IMR-90 (cell line): ENCODE data around the gene DNAJC5G. TPM values are rescaled to one million over a fixed set of nuclear protein-coding genes. Genes with fewer than 3 reads are reported as not detected.

ENCODE experiments used
- ATAC-seq: fragments of 200-7000 bp; cut with Tn5 transposase; 2 replicates; pipeline ENCODE4 v1.9.1; 2020; ENCODE audit warnings: low read depth, mild to moderate bottlenecking, moderate library complexity
- BruUV-seq: library from RNA; stranded (reverse); fragments of 400-500 nt; replicated peaks from 2 replicates; lab custom pipeline; 2021; lab: Mats Ljungman, UMichigan
- CTCF ChIA-PET: fragments of 300-600 bp; formaldehyde crosslinking; extraction: SDS; loops from one replicate; lab custom pipeline; 2021; ENCODE audit warnings: antibody characterized with exemption; lab: Yijun Ruan, JAX
- POLR2A ChIA-PET: fragments of 300-600 bp; sonication (Branson Sonifier 250); formaldehyde crosslinking; loops from one replicate; lab custom pipeline; 2022; ENCODE audit warnings: antibody characterized with exemption; ENCODE audit not compliant: unreplicated experiment; lab: Charles Lee
- DNase-seq: peaks from one replicate; pipeline ENCODE4 v3.0.0; 2013
- H2AFZ ChIP-seq: replicated peaks from 2 replicates; pipeline ENCODE3; 2013; ENCODE audit warnings: low read length, mild to moderate bottlenecking; ENCODE audit not compliant: poor library complexity
- H2AK5ac ChIP-seq: 2 replicates; pipeline ENCODE4 v1.6.1; 2013; ENCODE audit warnings: low read depth, low read length, inconsistent platforms
- H2AK9ac ChIP-seq: replicated peaks from 2 replicates; pipeline ENCODE3; 2013; ENCODE audit warnings: mild to moderate bottlenecking, low read depth, low read length, moderate library complexity; ENCODE audit not compliant: poor library complexity
- H2BK120ac ChIP-seq: 2 replicates; pipeline ENCODE4 v1.6.1; 2013; ENCODE audit warnings: low read depth, low read length, inconsistent platforms
- H2BK15ac ChIP-seq: 3 replicates; pipeline ENCODE4 v1.6.1; 2013; ENCODE audit warnings: low read depth, low read length, inconsistent platforms
- H2BK20ac ChIP-seq: 2 replicates; pipeline ENCODE4 v1.6.1; 2013; ENCODE audit warnings: low read depth, mild to moderate bottlenecking, inconsistent platforms, low read length, moderate library complexity
- H2BK5ac ChIP-seq: 2 replicates; pipeline ENCODE4 v1.6.1; 2013; ENCODE audit warnings: mild to moderate bottlenecking, low read depth, low read length, inconsistent platforms; ENCODE audit not compliant: poor library complexity, severe bottlenecking
- H3K14ac ChIP-seq: replicated peaks from 2 replicates; pipeline ENCODE4 v1.6.1; 2013; ENCODE audit warnings: low read depth, low read length, inconsistent platforms
- H3K18ac ChIP-seq: 2 replicates; pipeline ENCODE4 v1.6.1; 2013; ENCODE audit warnings: low read depth, low read length, control low read depth
- H3K23ac ChIP-seq: 2 replicates; pipeline ENCODE4 v1.6.1; 2013; ENCODE audit warnings: low read depth, low read length, inconsistent platforms
- H3K27ac ChIP-seq: 2 replicates; pipeline ENCODE4 v1.5.1; 2013; ENCODE audit warnings: mild to moderate bottlenecking, control low read depth, low read length; ENCODE audit not compliant: insufficient read depth
- H3K27me3 ChIP-seq: 2 replicates; pipeline ENCODE4 v1.6.1; 2013; ENCODE audit warnings: low read length; ENCODE audit not compliant: control insufficient read depth, insufficient read depth
- H3K36me3 ChIP-seq: 2 replicates; pipeline ENCODE4 v1.6.1; 2013; ENCODE audit warnings: low read length, mixed read lengths; ENCODE audit not compliant: control insufficient read depth, insufficient read depth
- H3K4ac ChIP-seq: 2 replicates; pipeline ENCODE4 v1.6.1; 2013; ENCODE audit warnings: low read depth, low read length, inconsistent platforms
- H3K4me1 ChIP-seq: 2 replicates; pipeline ENCODE4 v1.6.1; 2013; ENCODE audit warnings: low read length, mixed read lengths; ENCODE audit not compliant: control insufficient read depth, insufficient read depth
- H3K4me2 ChIP-seq: 2 replicates; pipeline ENCODE4 v1.6.1; 2013; ENCODE audit warnings: low read depth, mild to moderate bottlenecking, control low read depth, low read length, moderate library complexity
- H3K4me3 ChIP-seq: 2 replicates; pipeline ENCODE4 v1.5.1; 2013; ENCODE audit warnings: low read depth, mild to moderate bottlenecking, control low read depth, low read length, moderate library complexity; ENCODE audit not compliant: insufficient read depth
- H3K56ac ChIP-seq: 2 replicates; pipeline ENCODE4 v1.6.1; 2013; ENCODE audit warnings: low read length, inconsistent platforms; ENCODE audit not compliant: insufficient read depth; ENCODE audit errors: extremely low read depth
- H3K79me1 ChIP-seq, 2 experiments: 2 replicates each; pipeline ENCODE4 v1.6.1; 2013; ENCODE audit warnings: low read length in 2 of 2, inconsistent platforms in 1 of 2, low read depth in 1 of 2
- H3K9ac ChIP-seq: 2 replicates; pipeline ENCODE4 v1.6.1; 2013; ENCODE audit warnings: low read depth, low read length, control low read depth
- H3K9me1 ChIP-seq: 2 replicates; pipeline ENCODE4 v1.6.1; 2013; ENCODE audit warnings: low read length, inconsistent platforms; ENCODE audit not compliant: insufficient read depth
- H3K9me3 ChIP-seq: 2 replicates; pipeline ENCODE4 v1.6.1; 2013; ENCODE audit warnings: low read length; ENCODE audit not compliant: control insufficient read depth, insufficient read depth
- H4K20me1 ChIP-seq: 2 replicates; pipeline ENCODE4 v1.6.1; 2013; ENCODE audit warnings: low read length, inconsistent platforms; ENCODE audit not compliant: insufficient read depth
- H4K5ac ChIP-seq: 2 replicates; pipeline ENCODE4 v1.6.1; 2013; ENCODE audit warnings: mild to moderate bottlenecking, low read depth, low read length, control low read depth
- H4K8ac ChIP-seq, 2 experiments: 2 replicates each; pipeline ENCODE4 v1.6.1; 2013; ENCODE audit warnings: low read depth in 2 of 2, low read length in 2 of 2, control low read depth in 1 of 2, inconsistent platforms in 1 of 2
- H4K91ac ChIP-seq: 2 replicates; pipeline ENCODE4 v1.6.1; 2013; ENCODE audit warnings: low read depth, low read length, inconsistent platforms; ENCODE audit not compliant: insufficient read depth
- BHLHE40 ChIP-seq: fragments of 150-350 bp; IDR thresholded peaks from 2 replicates; pipeline ENCODE4 v1.6.1; 2016; ENCODE audit warnings: mild to moderate bottlenecking, low read depth, low read length
- CEBPB ChIP-seq: IDR thresholded peaks from 2 replicates; pipeline ENCODE4 v1.6.1; 2012; ENCODE audit warnings: low read depth, low read length, improper control_type of control experiment
- CHD1 ChIP-seq: IDR thresholded peaks from 2 replicates; pipeline ENCODE4 v1.6.1; 2012; ENCODE audit warnings: low read depth, low read length, improper control_type of control experiment
- CTCF ChIP-seq: conservative IDR thresholded peaks from 2 replicates; pipeline ENCODE4 v1.5.1; 2012; ENCODE audit warnings: mild to moderate bottlenecking, low read depth, low read length, improper control_type of control experiment
- FOS ChIP-seq: fragments of 150-350 bp; IDR thresholded peaks from 2 replicates; pipeline ENCODE4 v1.6.1; 2016; ENCODE audit warnings: low read depth, low read length
- MAZ ChIP-seq: IDR thresholded peaks from 2 replicates; pipeline ENCODE4 v1.6.1; 2012; ENCODE audit warnings: low read depth, mild to moderate bottlenecking, low read length, improper control_type of control experiment, moderate library complexity, borderline replicate concordance
- MXI1 ChIP-seq: IDR thresholded peaks from 2 replicates; pipeline ENCODE4 v1.6.1; 2012; ENCODE audit warnings: low read depth, mild to moderate bottlenecking, low read length, moderate library complexity, borderline replicate concordance
- NFE2L2 ChIP-seq: fragments of 150-350 bp; IDR thresholded peaks from 2 replicates; pipeline ENCODE4 v1.6.1; 2016; ENCODE audit warnings: low read depth, mild to moderate bottlenecking, low read length
- POLR2A ChIP-seq: IDR thresholded peaks from 2 replicates; pipeline ENCODE4 v1.6.1; 2012; ENCODE audit warnings: mild to moderate bottlenecking, low read depth, low read length
- RFX5 ChIP-seq: IDR thresholded peaks from 2 replicates; pipeline ENCODE4 v1.8.0; 2012; ENCODE audit warnings: low read depth, mild to moderate bottlenecking, low read length, moderate library complexity
- USF2 ChIP-seq: fragments of 150-350 bp; IDR thresholded peaks from 2 replicates; pipeline ENCODE4 v1.6.1; 2017; ENCODE audit warnings: mild to moderate bottlenecking, antibody characterized with exemption, low read length, low read depth
- WGBS, 2 experiments: methylation state at CpG; one replicate each; pipeline versions ENCODE4 v1.1.5 to v1.1.7; 2013; ENCODE audit warnings: missing lambda C conversion rate in 2 of 2; ENCODE audit not compliant: insufficient read length in 1 of 2; ENCODE audit errors: extremely low coverage in 2 of 2; 5-methylcytosine and 5-hydroxymethylcytosine counted together
- dilution Hi-C: fragments of 300-500 bp; cut with HindIII; formaldehyde crosslinking; loops from one replicate; pipeline ENCODE4 v1.14.3; 2018; ENCODE audit warnings: low sequenced_read_pairs; ENCODE audit not compliant: unreplicated experiment
- in situ Hi-C: fragments of 300-500 bp; cut with MboI; formaldehyde crosslinking; loops from 3 replicates; pipeline ENCODE4 v1.14.3; 2019; ENCODE audit warnings: low sequenced_read_pairs, inconsistent platforms, mixed read lengths
- intact Hi-C: fragments of 100-400 bp; cut with micrococcal nuclease; formaldehyde crosslinking; loops from 2 replicates; pipeline ENCODE4 v1.10.0; 2022
- polyA plus RNA-seq, 3 experiments: library from polyadenylated mRNA; depleted of rRNA; stranded (reverse); fragments of >200 nt; gene quantifications; 2 replicates each; pipeline ENCODE4 v1.2.3, GENCODE V29; 2012; ENCODE audit warnings: low replicate concordance in 1 of 3
- total RNA-seq: library from RNA; depleted of rRNA; stranded (reverse); fragments of >200 nt; gene quantifications from 2 replicates; pipeline ENCODE4 v1.2.3, GENCODE V29; 2012

Gene DNAJC5G
- total and polyA plus RNA-seq, 2 of the 4 experiments (the other 2 are of a cell fraction) = not detected

- Histone ChIP-seq H2BK5ac (no peak overlapping the region), H3K9me3 (no peaks in the 10 kb centered on the region), H3K4me1 (peaks cover 11% of the 10 kb centered on the region), H3K36me3 (no peaks in the 10 kb centered on the region), H2AK9ac (no peak overlapping the region), H3K9me1 (peaks cover 10% of the 10 kb centered on the region), H2AFZ (no peak overlapping the region), H4K20me1 (no peaks in the 10 kb centered on the region; the same call in 1 of the 2 replicates), H4K5ac (no peak overlapping the region), H2AK5ac (no peak overlapping the region), H3K27ac (no peak overlapping the region), H2BK120ac (no peak overlapping the region), H3K4ac (no peak overlapping the region), H2BK15ac (no peak overlapping the region), H3K18ac (no peak overlapping the region), H3K4me2 (no peak overlapping the region), H3K79me1 (no peaks in the 10 kb centered on the region), H4K8ac (no peak overlapping the region), H3K23ac (no peak overlapping the region), H3K56ac (no peak overlapping the region), H3K27me3 (peaks cover 7% of the 10 kb centered on the region), H3K4me3 (no peak overlapping the region), H3K9ac (no peak overlapping the region), H4K91ac (no peak overlapping the region), H3K14ac (no peak overlapping the region), H2BK20ac (no peak overlapping the region)
- TF ChIP-seq CEBPB = no peak
- no peak for TF ChIP-seq FOS
- no peak for TF ChIP-seq CTCF
- no peak for TF ChIP-seq BHLHE40
- TF ChIP-seq MAZ = no peak
- TF ChIP-seq POLR2A = no peak
- TF ChIP-seq USF2 = no peak
- no peak for TF ChIP-seq RFX5
- TF ChIP-seq CHD1 = no peak
- no peak for TF ChIP-seq MXI1
- no peak for TF ChIP-seq NFE2L2
- dilution Hi-C loops = no loop called here
- POLR2A ChIA-PET = no interaction called here
- no TSS peak for BruUV-seq
- WGBS, 2 experiments = no CpG with 5 or more reads among the region's 5 CpGs
- in situ Hi-C loops = no loop called here
- ATAC-seq (no peak), DNase-seq (no peak)
- CTCF ChIA-PET = interaction anchor here (1.4 kb wide), 1 partner anchor 10 kb away, joined by 4 read pairs; no protein-coding TSS in a partner anchor
- intact Hi-C loops = no loop called here
Measured at GRCh38 chr2:27290549-27290948, 15.3 kb downstream of the DNAJC5G start.
